GM19238 (cell line): ENCODE results near the gene OR10A3.

Experiments
- DNase-seq: peaks from one replicate; pipeline ENCODE4 v3.0.0; 2011; ENCODE audit warnings: low spot score; ENCODE audit not compliant: insufficient read length

Gene OR10A3

GRCh38 chr11:7892840-7893254 lies 48.7 kb downstream of the OR10A3 start:
- DNase-seq = peak; percentile 13

GRCh38 chr11:7892059-7892699 lies 49.3 kb downstream of the OR10A3 start:
- no peak for DNase-seq

- DNase-seq = no peak
Observed at GRCh38 chr11:7890417-7891172, 50.9 kb downstream of the OR10A3 start.

GRCh38 chr11:7889985-7890384 lies 51.5 kb downstream of the OR10A3 start:
- DNase-seq = peak; percentile 3
